Panc1 (cell line): ENCODE measurements around the gene NFIB. TPM values are rescaled to one million over a fixed set of nuclear protein-coding genes. Genes with fewer than 3 reads are reported as not detected.

Source experiments
- ATAC-seq: fragments of 200-7000 bp; cut with Tn5 transposase; 2 replicates; pipeline ENCODE4 v1.9.1; 2020; ENCODE audit warnings: mild to moderate bottlenecking, moderate library complexity
- BruUV-seq: library from RNA; stranded (reverse); fragments of 400-500 nt; replicated peaks from 2 replicates; lab custom pipeline; 2021; lab: Mats Ljungman, UMichigan
- CTCF ChIA-PET: fragments of 300-600 bp; sonication (Branson Sonifier 250); formaldehyde crosslinking; loops from one replicate; lab custom pipeline; 2022; ENCODE audit warnings: antibody characterized with exemption; lab: Charles Lee
- POLR2A ChIA-PET: fragments of 300-600 bp; sonication (Branson Sonifier 250); formaldehyde crosslinking; loops from one replicate; lab custom pipeline; 2022; ENCODE audit warnings: antibody characterized with exemption; lab: Charles Lee
- DNase-seq: peaks from one replicate; pipeline ENCODE4 v3.0.0-alpha.2; 2010; ENCODE audit warnings: low read depth, low spot score
- H3K27ac ChIP-seq: 2 replicates; pipeline ENCODE4 v1.5.1; 2011; ENCODE audit warnings: mild to moderate bottlenecking, low read length, inconsistent platforms
- H3K27me3 ChIP-seq: fragments of 200-500 bp; sonication (Bioruptor generic); 2 replicates; pipeline ENCODE4 v1.6.0; 2014; ENCODE audit warnings: low read length, inconsistent platforms; ENCODE audit not compliant: control insufficient read depth, insufficient read depth
- H3K36me3 ChIP-seq: fragments of 200-500 bp; sonication (Bioruptor generic); 2 replicates; pipeline ENCODE4 v1.5.1; 2014; ENCODE audit warnings: inconsistent platforms, mild to moderate bottlenecking, low read length, moderate library complexity; ENCODE audit not compliant: control insufficient read depth, insufficient read depth
- H3K4me1 ChIP-seq: 2 replicates; pipeline ENCODE4 v1.5.1; 2011; ENCODE audit warnings: inconsistent platforms, mild to moderate bottlenecking, low read length, moderate library complexity; ENCODE audit not compliant: control insufficient read depth, insufficient read depth
- H3K4me3 ChIP-seq, 2 experiments: 2 replicates each; pipeline ENCODE4 v1.5.1; 2011 to 2012; ENCODE audit warnings: low read depth in 2 of 2, low read length in 2 of 2, mild to moderate bottlenecking in 2 of 2, inconsistent platforms in 1 of 2, moderate library complexity in 1 of 2
- H3K9me3 ChIP-seq: fragments of 200-500 bp; sonication (Bioruptor generic); 2 replicates; pipeline ENCODE4 v1.5.1; 2014; ENCODE audit warnings: low read depth, mild to moderate bottlenecking, inconsistent platforms, low read length, moderate library complexity; ENCODE audit not compliant: control insufficient read depth, insufficient read depth
- POLR2AphosphoS5 ChIP-seq: IDR thresholded peaks from 2 replicates; pipeline ENCODE4 v1.6.1; 2012; ENCODE audit warnings: mild to moderate bottlenecking, low read depth, low read length, moderate library complexity
- REST ChIP-seq, 2 experiments: IDR thresholded peaks; 2 replicates each; pipeline ENCODE4 v1.6.1; 2011 to 2012; ENCODE audit warnings: low read depth in 2 of 2, control low read depth in 1 of 2, low read length in 1 of 2, mild to moderate bottlenecking in 1 of 2, moderate library complexity in 1 of 2; ENCODE audit not compliant: insufficient read depth in 1 of 2
- SIN3A ChIP-seq: IDR thresholded peaks from 2 replicates; pipeline ENCODE4 v1.6.1; 2012; ENCODE audit warnings: low read depth, mild to moderate bottlenecking, low read length, moderate library complexity, borderline replicate concordance; ENCODE audit not compliant: insufficient read depth
- TCF7L2 ChIP-seq: IDR thresholded peaks from 2 replicates; pipeline ENCODE4 v1.6.1; 2011; ENCODE audit warnings: mild to moderate bottlenecking, low read depth, low read length, inconsistent platforms
- in situ Hi-C: cut with HindIII; loops from 2 replicates; pipeline ENCODE4 v1.10.0; 2016; ENCODE audit warnings: low sequenced_read_pairs, low pct_unique_long_range_greater_than_20kb
- intact Hi-C: fragments of 100-400 bp; cut with micrococcal nuclease; formaldehyde crosslinking; loops from one replicate; pipeline ENCODE4 v1.10.0; 2022; ENCODE audit not compliant: unreplicated experiment
- total RNA-seq: library from RNA; stranded (reverse); gene quantifications from one replicate; pipeline ENCODE4 v1.2.1, GENCODE V29; 2021; ENCODE audit not compliant: unreplicated experiment
- TF ChIP-seq, protein P1 (sequence below): fragments of 450-650 bp; IDR thresholded peaks from 2 replicates; pipeline ENCODE4 v1.5.1; 2017; ENCODE audit warnings: mild to moderate bottlenecking

NFIB gene
- total RNA-seq, 1 experiment from 2014 or later = 26.7 TPM

- CTCF ChIA-PET = no interaction called here
Observed at GRCh38 chr9:14315875-14316601, 2.1 kb upstream of the NFIB start.

More at GRCh38 chr9:14315875-14316601, 2.1 kb upstream of the NFIB start:
- Histone ChIP-seq H3K9me3 (no peaks in the 10 kb centered on the region), H3K27me3 (no peaks in the 10 kb centered on the region), H3K4me1 (peaks cover 4% of the 10 kb centered on the region), H3K4me3 (peak overlapping the region; percentile 41 to 60), H3K36me3 (no peaks in the 10 kb centered on the region), H3K27ac (peak overlapping the region; percentile 84)
- BruUV-seq = no TSS peak
- in situ Hi-C loops (no loop called here), intact Hi-C loops (no loop called here)
- POLR2A ChIA-PET = interaction anchor here (0.7 kb wide), 1 partner anchor 41 kb away, joined by 4 read pairs; no protein-coding TSS in a partner anchor
- TF ChIP-seq SIN3A (no peak), POLR2AphosphoS5 (no peak), TCF7L2 (no peak), REST (IDR thresholded peaks at IDR 0.05; ENCODE audit: insufficient read depth in 1 of 2, low read depth in 2 of 2, low read length in 1 of 2) (no peak)
- TF ChIP-seq, protein P1, sequence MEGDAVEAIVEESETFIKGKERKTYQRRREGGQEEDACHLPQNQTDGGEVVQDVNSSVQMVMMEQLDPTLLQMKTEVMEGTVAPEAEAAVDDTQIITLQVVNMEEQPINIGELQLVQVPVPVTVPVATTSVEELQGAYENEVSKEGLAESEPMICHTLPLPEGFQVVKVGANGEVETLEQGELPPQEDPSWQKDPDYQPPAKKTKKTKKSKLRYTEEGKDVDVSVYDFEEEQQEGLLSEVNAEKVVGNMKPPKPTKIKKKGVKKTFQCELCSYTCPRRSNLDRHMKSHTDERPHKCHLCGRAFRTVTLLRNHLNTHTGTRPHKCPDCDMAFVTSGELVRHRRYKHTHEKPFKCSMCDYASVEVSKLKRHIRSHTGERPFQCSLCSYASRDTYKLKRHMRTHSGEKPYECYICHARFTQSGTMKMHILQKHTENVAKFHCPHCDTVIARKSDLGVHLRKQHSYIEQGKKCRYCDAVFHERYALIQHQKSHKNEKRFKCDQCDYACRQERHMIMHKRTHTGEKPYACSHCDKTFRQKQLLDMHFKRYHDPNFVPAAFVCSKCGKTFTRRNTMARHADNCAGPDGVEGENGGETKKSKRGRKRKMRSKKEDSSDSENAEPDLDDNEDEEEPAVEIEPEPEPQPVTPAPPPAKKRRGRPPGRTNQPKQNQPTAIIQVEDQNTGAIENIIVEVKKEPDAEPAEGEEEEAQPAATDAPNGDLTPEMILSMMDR = no peak
- DNase-seq (no peak), ATAC-seq (peak; percentile 3)
